Measurements from ENCODE around the gene GFRAL.
"Not testable (repeated sequence)": the region's sequence is repeated elsewhere in the genome, so short reads cannot be mapped to it uniquely, and the experiment has no call there.

The GFRAL gene
- total RNA-seq, result 0 reads per million in 2 donors

GRCh38 chr6:55327169-55327568 is at the start of gene GFRAL:
Gene GFRAL, plus strand, starts transcription at chr6:55327469. Its CDS starts 86 bp downstream, at chr6:55327555.
- DNase-seq, result no peak

GRCh38 chr6:55277646-55278045 is 49.6 kb upstream of the GFRAL start:
- DNase-seq, result no peak

GRCh38 chr6:55281215-55281614 is 46.1 kb upstream of the GFRAL start:
- no peak for DNase-seq

- no peak for DNase-seq
Measured at GRCh38 chr6:55282115-55282514, 45.2 kb upstream of the GFRAL start.

- no peak for DNase-seq
Measured at GRCh38 chr6:55286824-55287223, 40.4 kb upstream of the GFRAL start.

- DNase-seq, result no peak
Measured at GRCh38 chr6:55290736-55291135, 36.5 kb upstream of the GFRAL start.

- DNase-seq, result no peak
Measured at GRCh38 chr6:55293116-55293515, 34.2 kb upstream of the GFRAL start.

GRCh38 chr6:55297214-55297613 is 30.1 kb upstream of the GFRAL start:
- not testable (repeated sequence) for DNase-seq

GRCh38 chr6:55299286-55299985 is 27.8 kb upstream of the GFRAL start:
- no peak for DNase-seq

- DNase-seq, result no peak
Measured at GRCh38 chr6:55304747-55305146, 22.5 kb upstream of the GFRAL start.

GRCh38 chr6:55319961-55320695 is 7.1 kb upstream of the GFRAL start:
- DNase-seq, result no peak

- no peak for DNase-seq
Measured at GRCh38 chr6:55320696-55321086, 6.6 kb upstream of the GFRAL start.

GRCh38 chr6:55377150-55377549 is 49.9 kb downstream of the GFRAL start:
- no peak for DNase-seq

- DNase-seq, result no peak
Measured at GRCh38 chr6:55379471-55379870, 52.2 kb downstream of the GFRAL start.

GRCh38 chr6:55379895-55380294 is 52.6 kb downstream of the GFRAL start:
- no peak for DNase-seq

GRCh38 chr6:55388211-55388610 is 60.9 kb downstream of the GFRAL start:
- DNase-seq, result no peak

- no peak for DNase-seq
Measured at GRCh38 chr6:55395871-55396270, 68.6 kb downstream of the GFRAL start.

GRCh38 chr6:55397986-55398385 is 70.7 kb downstream of the GFRAL start:
- no peak for DNase-seq

- DNase-seq, result no peak
Measured at GRCh38 chr6:55399351-55399750, 72.1 kb downstream of the GFRAL start.

- no peak for DNase-seq
Measured at GRCh38 chr6:55405474-55406235, 78.4 kb downstream of the GFRAL start.

- no peak for DNase-seq
Measured at GRCh38 chr6:55410674-55411073, 83.4 kb downstream of the GFRAL start.

GRCh38 chr6:55423933-55424332 is 96.7 kb downstream of the GFRAL start:
- DNase-seq, result no peak

- DNase-seq, result no peak
Measured at GRCh38 chr6:55433446-55434130, 106.3 kb downstream of the GFRAL start.
